ENCODE data around the gene TP53BP2. TPM values are rescaled to one million over a fixed set of nuclear protein-coding genes. Genes with fewer than 3 reads are reported as not detected.
A peak's percentile ranks its signal among the peaks of the same experiment; 100 is the strongest.

Gene TP53BP2
- total RNA-seq, 1 donor from 2014 or later: 31.9 TPM

DNA sequence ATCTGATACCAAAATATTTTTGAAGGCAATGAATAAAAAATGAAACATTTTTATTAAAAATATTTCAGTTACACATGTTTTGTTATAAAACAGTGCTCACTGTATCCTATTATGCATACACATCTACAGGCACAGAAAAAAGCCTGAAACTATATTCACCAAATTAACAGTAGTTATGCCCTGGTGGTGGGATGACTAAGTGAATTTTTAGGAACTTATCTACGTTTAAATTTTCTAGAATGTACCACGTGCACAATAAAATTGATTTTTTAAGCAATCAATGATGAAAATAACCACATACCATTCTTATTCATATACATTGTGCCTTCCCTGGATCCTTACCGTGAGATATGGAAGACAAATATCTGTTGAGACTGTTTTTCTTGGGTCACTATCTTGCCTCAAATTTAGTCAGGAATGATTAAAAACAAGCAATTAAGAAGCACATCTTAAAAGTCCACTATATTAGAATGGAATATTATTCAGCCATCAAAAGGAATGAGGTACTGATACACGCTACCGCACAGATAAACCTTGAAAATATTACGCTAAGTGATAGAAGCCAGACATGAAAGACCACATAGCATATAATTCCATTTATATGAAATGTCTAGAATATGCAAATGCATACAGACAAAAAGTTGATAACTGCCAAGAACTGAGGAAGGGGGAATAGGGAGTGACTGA, 17.4 kb downstream of the TP53BP2 start:
- H3K27ac ChIP-seq: no peak overlapping the region
- no peaks in the 10 kb centered on the region for H3K36me3 ChIP-seq
- H3K4me1 ChIP-seq: peaks cover 48% of the 10 kb centered on the region
- no peaks in the 10 kb centered on the region for H3K27me3 ChIP-seq
- no peak for TF ChIP-seq POLR2A (IDR thresholded peaks at IDR 0.05)
- no peak for TF ChIP-seq CTCF (IDR thresholded peaks at IDR 0.05)
- TF ChIP-seq POLR2AphosphoS5 (IDR thresholded peaks at IDR 0.05; ENCODE audit: insufficient read depth in 1 of 2, low read depth in 1 of 2): no peak
- intact Hi-C loops (cut with DNase I): no loop called here
- no peak for DNase-seq (ENCODE audit: extremely low spot score in 2 of 2)
- H3K9me3 ChIP-seq: no peaks in the 10 kb centered on the region
- H3K4me3 ChIP-seq: no peak overlapping the region

DNA sequence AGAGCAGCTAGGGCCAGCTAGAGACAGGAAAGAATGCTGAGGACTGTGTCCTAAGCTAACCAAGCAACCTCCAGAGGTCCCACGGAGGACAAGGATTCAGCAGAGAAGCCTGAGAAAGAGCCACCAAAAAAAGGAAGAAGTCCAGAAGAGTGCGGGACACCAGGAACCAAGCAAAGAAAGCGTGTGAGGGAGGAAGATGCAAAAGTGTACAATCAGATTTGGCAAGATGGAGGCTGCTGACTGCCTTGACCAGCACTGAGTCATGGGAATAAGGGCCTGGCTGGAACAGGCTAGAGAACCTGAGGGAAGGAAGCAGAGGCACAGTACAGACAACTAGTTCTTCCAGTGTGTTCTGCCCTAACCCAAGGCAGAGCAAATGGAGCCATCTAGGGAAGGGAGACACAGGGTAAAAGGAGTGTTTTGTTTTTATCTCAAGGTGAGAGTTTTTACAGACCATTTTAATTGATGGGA, 18.5 kb downstream of the TP53BP2 start:
- no peaks in the 10 kb centered on the region for H3K36me3 ChIP-seq
- H3K4me3 ChIP-seq: no peak overlapping the region
- H3K27me3 ChIP-seq: no peaks in the 10 kb centered on the region
- H3K4me1 ChIP-seq: peaks cover 37% of the 10 kb centered on the region
- H3K9me3 ChIP-seq: no peaks in the 10 kb centered on the region
- H3K27ac ChIP-seq: no peak overlapping the region
- no peak for TF ChIP-seq POLR2A (IDR thresholded peaks at IDR 0.05)
- peak in 1 of 2 donors; percentile 14 for TF ChIP-seq POLR2AphosphoS5 (IDR thresholded peaks at IDR 0.05; ENCODE audit: insufficient read depth in 1 of 2, low read depth in 1 of 2)
- no peak for DNase-seq (ENCODE audit: extremely low spot score in 2 of 2)
- intact Hi-C loops (cut with DNase I): no loop called here

DNA sequence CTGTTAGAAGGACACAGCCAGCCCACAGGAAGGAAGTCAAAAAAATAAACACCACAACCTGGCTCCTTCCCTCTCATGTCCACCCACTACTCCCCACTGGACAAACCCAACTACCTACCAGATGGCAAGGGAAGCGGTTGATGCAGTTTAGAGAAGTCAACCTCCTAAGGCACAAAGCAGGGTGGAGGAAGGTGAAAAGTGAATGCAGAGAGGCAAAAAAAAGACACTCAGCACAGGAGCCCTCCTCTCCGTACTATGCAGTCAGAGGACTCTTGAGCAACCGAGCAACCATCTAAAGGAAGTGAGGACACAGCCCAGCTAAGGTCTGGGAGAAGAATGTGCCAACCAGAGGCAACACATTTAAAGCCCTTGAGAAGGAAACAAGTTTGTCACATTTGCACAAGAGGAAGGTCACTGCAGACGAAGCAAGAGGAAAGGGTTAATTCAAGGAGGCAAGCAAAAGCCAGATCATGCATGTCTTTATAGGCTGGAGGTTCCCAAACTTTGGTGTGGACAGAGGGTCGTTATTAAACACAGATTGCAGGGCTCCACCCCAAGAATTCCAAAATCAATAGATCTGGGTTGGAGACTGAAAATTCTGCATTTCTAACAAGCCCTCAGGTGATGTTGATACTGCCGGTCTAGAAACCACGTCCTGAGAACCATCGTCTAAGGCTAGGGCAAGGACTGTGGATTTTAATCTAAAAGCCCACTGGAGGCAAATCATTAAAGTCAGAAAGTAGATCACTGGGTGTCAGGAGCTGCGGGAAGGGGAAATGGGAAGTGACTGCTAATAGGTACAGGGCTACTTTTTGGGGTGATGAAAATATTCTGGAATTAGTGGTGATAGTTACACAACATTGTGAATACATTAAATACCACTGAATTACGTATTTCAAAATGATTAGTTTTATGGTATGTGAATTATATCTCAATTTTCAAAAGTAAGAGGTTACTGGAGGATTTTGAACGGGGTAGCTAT, 19.7 kb downstream of the TP53BP2 start:
- intact Hi-C loops (cut with DNase I): no loop called here
- Histone ChIP-seq H3K36me3 (no peaks in the 10 kb centered on the region), H3K27me3 (no peaks in the 10 kb centered on the region), H3K4me1 (peaks cover 29% of the 10 kb centered on the region), H3K27ac (no peak overlapping the region), H3K9me3 (no peaks in the 10 kb centered on the region), H3K4me3 (no peak overlapping the region)
- DNase-seq (ENCODE audit: extremely low spot score in 2 of 2): no peak
- no peak for TF ChIP-seq POLR2A (IDR thresholded peaks at IDR 0.05)

DNA sequence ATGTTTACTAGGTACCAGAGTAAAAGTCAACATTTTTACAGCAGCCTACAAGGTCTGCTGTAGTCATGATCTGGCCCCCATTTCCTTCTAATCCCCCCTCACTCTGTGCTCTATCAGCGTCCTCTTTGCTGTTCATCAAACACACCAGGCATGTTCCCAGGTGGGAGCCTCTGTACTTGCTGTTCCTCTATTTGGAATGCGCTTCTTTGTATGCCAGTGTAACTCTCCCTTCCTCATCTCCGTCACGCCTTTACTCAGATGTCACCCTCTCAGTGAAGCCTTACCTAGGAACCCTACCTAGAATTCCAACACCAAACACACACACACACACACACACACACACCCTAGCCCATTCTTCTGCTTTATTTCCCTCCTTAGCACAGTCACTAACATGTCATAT, 21.0 kb downstream of the TP53BP2 start:
- H3K4me3 ChIP-seq: no peak overlapping the region
- TF ChIP-seq POLR2AphosphoS5 (IDR thresholded peaks at IDR 0.05; ENCODE audit: insufficient read depth in 1 of 2, low read depth in 1 of 2): no peak
- no peak for TF ChIP-seq CTCF (IDR thresholded peaks at IDR 0.05)
- TF ChIP-seq POLR2A (IDR thresholded peaks at IDR 0.05): no peak
- no peak overlapping the region for H3K27ac ChIP-seq
- intact Hi-C loops (cut with DNase I): no loop called here
- no peaks in the 10 kb centered on the region for H3K36me3 ChIP-seq
- no peak for DNase-seq (ENCODE audit: extremely low spot score in 2 of 2)
- H3K27me3 ChIP-seq: no peaks in the 10 kb centered on the region
- no peaks in the 10 kb centered on the region for H3K9me3 ChIP-seq
- H3K4me1 ChIP-seq: peaks cover 38% of the 10 kb centered on the region

- DNase-seq (ENCODE audit: extremely low spot score in 2 of 2): no peak
- no peak overlapping the region for H3K4me3 ChIP-seq
- TF ChIP-seq CTCF (IDR thresholded peaks at IDR 0.05) (no peak), POLR2A (IDR thresholded peaks at IDR 0.05) (no peak), POLR2AphosphoS5 (IDR thresholded peaks at IDR 0.05; ENCODE audit: insufficient read depth in 1 of 2, low read depth in 1 of 2) (no peak)
- H3K36me3 ChIP-seq: no peaks in the 10 kb centered on the region
- intact Hi-C loops (cut with DNase I): no loop called here
- no peaks in the 10 kb centered on the region for H3K27me3 ChIP-seq
- no peak overlapping the region for H3K27ac ChIP-seq
- peaks cover 38% of the 10 kb centered on the region for H3K4me1 ChIP-seq
- no peaks in the 10 kb centered on the region for H3K9me3 ChIP-seq
Measured at GRCh38 chr1:223824287-223824686, 21.5 kb downstream of the TP53BP2 start.
